Kidney (tissue), 14 donors: ENCODE results near the gene SOX6. TPM values are rescaled to one million over a fixed set of nuclear protein-coding genes. Genes with fewer than 3 reads are reported as not detected.
"Not testable (repeated sequence)": the region's sequence is repeated elsewhere in the genome, so short reads cannot be mapped to it uniquely, and the experiment has no call there.

Experiments
- DNase-seq, 5 donors: peaks; one replicate each; pipeline ENCODE4 v3.0.0-alpha.2; 2013 to 2020
- FAIRE-seq: peaks from 2 replicates; lab custom pipeline; 2012; peaks lifted over from hg19 to GRCh38; lab: Jason Lieb, UNC
- H3K27ac ChIP-seq, 2 donors: one replicate each; pipeline ENCODE4 v1.7.0; 2013; ENCODE audit warnings: low read depth in 2 of 2, low read length in 2 of 2, inconsistent platforms in 1 of 2
- H3K27me3 ChIP-seq: one replicate; pipeline ENCODE4 v1.7.1; 2013; ENCODE audit warnings: low read length, inconsistent platforms; ENCODE audit not compliant: control insufficient read depth, insufficient read depth
- H3K36me3 ChIP-seq, 3 donors: one replicate each; pipeline versions ENCODE4 v1.7.0 to v1.7.1; 2013; ENCODE audit warnings: low read length in 3 of 3, control low read depth in 1 of 3, inconsistent platforms in 1 of 3; ENCODE audit not compliant: insufficient read depth in 3 of 3, control insufficient read depth in 2 of 3
- H3K4me1 ChIP-seq, 3 donors: one replicate each; pipeline versions ENCODE4 v1.7.0 to v1.7.1; 2013; ENCODE audit warnings: low read length in 3 of 3, inconsistent platforms in 1 of 3, low read depth in 1 of 3; ENCODE audit not compliant: control insufficient read depth in 2 of 3, insufficient read depth in 2 of 3
- H3K4me3 ChIP-seq, 3 donors: one replicate each; pipeline versions ENCODE4 v1.7.0 to v1.8.1; 2013; ENCODE audit warnings: low read length in 3 of 3, control low read depth in 1 of 3, inconsistent platforms in 1 of 3
- H3K9ac ChIP-seq, 3 donors: one replicate each; pipeline versions ENCODE4 v1.7.0 to v1.7.1; 2013; ENCODE audit warnings: low read length in 3 of 3, control low read depth in 1 of 3, inconsistent platforms in 1 of 3
- H3K9me3 ChIP-seq, 3 donors: one replicate each; pipeline versions ENCODE4 v1.7.0 to v1.7.1; 2013; ENCODE audit warnings: low read length in 3 of 3, control low read depth in 1 of 3, inconsistent platforms in 1 of 3; ENCODE audit not compliant: control insufficient read depth in 2 of 3, insufficient read depth in 1 of 3
- intact Hi-C: fragments of 100-400 bp; cut with DNase I; formaldehyde crosslinking; loops from one replicate; pipeline ENCODE4 v1.11.1; 2022
- polyA plus RNA-seq: library from polyadenylated mRNA; stranded (reverse); fragments of 350-450 nt; fragmentation: Illumina TruSeq; extraction: RNeasy Lipid Tissue Mini Kit (QIAGEN cat#74804); gene quantifications from one replicate; pipeline ENCODE4 v1.2.3, GENCODE V29; 2014; ENCODE audit warnings: low read depth, low replicate concordance; ENCODE audit not compliant: insufficient read depth
- total RNA-seq: library from RNA; stranded (reverse); fragmentation: NEBNext Ultra II Directional; extraction: Animal tissue kit (Norgen Biotek cat#: 25700); gene quantifications from one replicate; pipeline ENCODE4 v1.2.1, GENCODE V29; 2021
- TF ChIP-seq, protein P1 (sequence below): IDR thresholded peaks from 3 replicates; pipeline ENCODE4 v1.5.1; 2012; ENCODE audit warnings: mild to moderate bottlenecking, moderate library complexity, borderline replicate concordance; ENCODE audit not compliant: insufficient read depth; ENCODE audit errors: extremely low read depth
- donor health status: control.
- donor health status: control.
- donor health status: control.
- donor health status: control.
- donor health status: control.
- donor health status: DM: yes; HTN: yes; CAD: no.
- donor health status: Normal renal cell carcinoma (clear cell type).

SOX6 gene
- total and polyA plus RNA-seq, 2 donors from 2014 or later, result 5.0 to 47.3 TPM

DNA sequence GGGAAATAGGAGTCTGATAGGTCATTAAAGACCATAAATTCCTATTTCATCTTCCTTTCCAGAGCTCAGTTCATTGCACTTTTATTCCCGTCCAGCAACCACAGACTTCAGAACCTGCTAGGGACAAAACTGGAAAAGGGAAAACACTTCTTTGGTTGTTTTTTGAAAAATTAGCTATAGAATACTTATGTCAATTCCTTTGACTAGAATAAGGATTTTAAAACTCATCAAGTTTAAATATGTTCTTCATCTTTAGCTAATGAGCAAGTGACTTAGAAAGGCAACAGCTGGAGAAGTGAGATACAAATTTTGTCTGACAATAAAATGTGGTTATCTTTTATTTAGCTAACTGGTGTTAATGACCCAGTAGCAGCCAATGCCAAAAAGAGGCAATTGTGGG, 206.9 kb downstream of the SOX6 start:
- Histone ChIP-seq H3K27me3 (no peaks in the 10 kb centered on the region), H3K9ac (no peak overlapping the region), H3K27ac (no peak overlapping the region), H3K36me3 (no peaks in the 10 kb centered on the region), H3K4me3 (no peak overlapping the region), H3K9me3 (no peaks in the 10 kb centered on the region), H3K4me1 (peaks cover 0 to 17% (median 6%) of the 10 kb centered on the region in 3 donors)
- FAIRE-seq (no peak), DNase-seq (peak in 1 of 5 donors; percentile 48)
- TF ChIP-seq, protein P1, sequence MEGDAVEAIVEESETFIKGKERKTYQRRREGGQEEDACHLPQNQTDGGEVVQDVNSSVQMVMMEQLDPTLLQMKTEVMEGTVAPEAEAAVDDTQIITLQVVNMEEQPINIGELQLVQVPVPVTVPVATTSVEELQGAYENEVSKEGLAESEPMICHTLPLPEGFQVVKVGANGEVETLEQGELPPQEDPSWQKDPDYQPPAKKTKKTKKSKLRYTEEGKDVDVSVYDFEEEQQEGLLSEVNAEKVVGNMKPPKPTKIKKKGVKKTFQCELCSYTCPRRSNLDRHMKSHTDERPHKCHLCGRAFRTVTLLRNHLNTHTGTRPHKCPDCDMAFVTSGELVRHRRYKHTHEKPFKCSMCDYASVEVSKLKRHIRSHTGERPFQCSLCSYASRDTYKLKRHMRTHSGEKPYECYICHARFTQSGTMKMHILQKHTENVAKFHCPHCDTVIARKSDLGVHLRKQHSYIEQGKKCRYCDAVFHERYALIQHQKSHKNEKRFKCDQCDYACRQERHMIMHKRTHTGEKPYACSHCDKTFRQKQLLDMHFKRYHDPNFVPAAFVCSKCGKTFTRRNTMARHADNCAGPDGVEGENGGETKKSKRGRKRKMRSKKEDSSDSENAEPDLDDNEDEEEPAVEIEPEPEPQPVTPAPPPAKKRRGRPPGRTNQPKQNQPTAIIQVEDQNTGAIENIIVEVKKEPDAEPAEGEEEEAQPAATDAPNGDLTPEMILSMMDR, result no peak
- intact Hi-C loops, result no loop called here

DNA sequence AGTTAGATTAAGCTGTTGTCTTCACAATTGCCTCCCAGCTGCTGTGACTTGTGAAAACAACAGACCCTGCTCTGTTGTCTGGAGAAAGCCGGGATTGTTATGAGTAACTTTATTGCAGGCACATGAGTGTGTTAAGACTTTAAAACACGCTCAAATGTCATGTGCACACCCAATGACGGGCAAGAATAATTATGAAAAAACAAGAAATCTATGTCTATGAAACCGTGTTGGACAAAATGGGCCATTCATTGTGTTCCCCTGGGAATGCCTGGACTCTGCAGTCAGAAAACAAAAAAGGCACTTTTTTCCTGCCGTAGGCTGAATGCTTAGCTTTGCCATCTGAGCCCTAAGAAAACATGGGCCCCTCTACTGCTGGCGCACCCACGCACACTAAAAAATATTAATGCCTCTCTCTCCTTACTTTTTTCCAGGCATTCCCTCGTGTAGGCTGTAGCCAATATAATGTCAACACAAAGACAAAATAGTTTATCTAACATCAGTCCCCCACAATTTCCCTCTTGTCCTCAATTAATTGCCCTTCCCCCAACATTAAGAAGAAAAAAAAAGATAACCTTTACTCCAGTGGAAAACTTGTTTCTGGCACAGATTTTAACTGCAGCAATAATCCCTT, 207.9 kb downstream of the SOX6 start:
- H3K36me3 ChIP-seq, result no peaks in the 10 kb centered on the region
- H3K4me3 ChIP-seq, result no peak overlapping the region
- H3K27me3 ChIP-seq, result no peaks in the 10 kb centered on the region
- H3K9me3 ChIP-seq, result no peaks in the 10 kb centered on the region
- H3K9ac ChIP-seq, result no peak overlapping the region
- DNase-seq, result peak in 4 of 5 donors; percentile 71 to 89 (median 84)
- intact Hi-C loops, result no loop called here
- no peak for FAIRE-seq
- TF ChIP-seq, protein P1, result no peak
- peaks cover 0 to 17% (median 6%) of the 10 kb centered on the region in 3 donors for H3K4me1 ChIP-seq
- peak overlapping the region in 1 of 2 donors; percentile 28 for H3K27ac ChIP-seq

DNA sequence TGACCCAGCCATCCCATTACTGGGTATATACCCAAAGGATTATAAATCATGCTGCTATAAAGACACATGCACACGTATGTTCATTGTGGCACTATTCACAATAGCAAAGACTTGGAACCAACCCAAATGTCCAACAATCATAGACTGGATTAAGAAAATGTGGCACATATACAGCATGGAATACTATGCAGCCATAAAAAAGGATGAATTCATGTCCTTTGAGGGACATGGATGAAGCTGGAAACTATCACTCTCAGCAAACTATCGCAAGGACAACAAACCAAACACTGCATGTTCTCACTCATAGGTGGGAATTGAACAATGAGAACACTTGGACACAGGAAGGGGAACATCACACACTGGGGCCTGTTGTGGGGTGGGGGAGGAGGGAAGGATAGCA, 209.4 kb downstream of the SOX6 start:
- FAIRE-seq, intact Hi-C loops, H3K27ac ChIP-seq, H3K27me3 ChIP-seq, DNase-seq, H3K9me3 ChIP-seq, H3K9ac ChIP-seq, H3K36me3 ChIP-seq, H3K4me3 ChIP-seq: not testable (repeated sequence)
- H3K4me1 ChIP-seq, result peaks cover 0 to 17% (median 6%) of the 10 kb centered on the region in 3 donors

DNA sequence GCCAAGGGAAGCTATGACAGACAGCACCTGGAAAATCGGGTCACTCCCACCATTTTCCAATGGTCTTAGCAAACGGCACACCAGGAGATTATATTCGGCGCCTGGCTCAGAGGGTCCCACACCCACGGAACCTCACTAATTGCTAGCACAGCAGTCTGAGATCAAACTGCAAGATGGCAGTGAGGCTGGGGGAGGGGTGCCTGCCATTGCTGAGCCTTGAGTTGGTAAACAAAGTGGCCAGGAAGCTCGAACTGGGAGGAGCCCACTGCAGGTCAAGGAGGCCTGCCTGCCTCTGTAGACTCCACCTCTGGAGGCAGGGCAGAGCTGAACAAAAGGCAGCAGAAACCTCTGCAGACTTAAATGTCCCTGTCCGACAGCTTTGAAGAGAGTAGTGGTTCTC, 214.7 kb downstream of the SOX6 start:
- H3K4me3 ChIP-seq, H3K27me3 ChIP-seq, H3K27ac ChIP-seq, DNase-seq, FAIRE-seq, H3K4me1 ChIP-seq, intact Hi-C loops, H3K9ac ChIP-seq, H3K36me3 ChIP-seq, H3K9me3 ChIP-seq: not testable (repeated sequence)

DNA sequence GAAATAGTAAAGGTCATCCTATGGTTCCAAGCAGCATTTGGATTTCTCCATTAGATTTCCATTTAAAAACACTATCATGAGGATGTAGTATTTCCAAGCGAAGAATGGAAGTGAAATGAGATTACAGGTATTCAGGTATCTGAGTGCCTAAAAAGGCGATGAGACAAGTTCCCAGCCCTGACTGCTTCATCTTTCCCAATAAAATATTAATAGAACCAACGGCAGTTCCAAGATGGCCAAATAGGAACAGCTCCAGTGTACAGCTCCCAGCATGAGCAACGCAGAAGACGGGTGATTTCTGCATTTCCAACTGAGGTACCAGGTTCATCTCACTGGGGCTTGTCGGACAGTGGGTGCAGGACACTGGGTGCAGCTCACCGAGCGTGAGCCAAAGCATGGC, 215.2 kb downstream of the SOX6 start:
- H3K27me3 ChIP-seq, H3K27ac ChIP-seq, DNase-seq, H3K9me3 ChIP-seq, H3K4me1 ChIP-seq, H3K36me3 ChIP-seq, H3K9ac ChIP-seq, H3K4me3 ChIP-seq, intact Hi-C loops, FAIRE-seq: not testable (repeated sequence)
